ENCODE measurements around the gene CHRNA7.
"Not testable (repeated sequence)": the region's sequence is repeated elsewhere in the genome, so short reads cannot be mapped to it uniquely, and the experiment has no call there.

Gene CHRNA7

DNA sequence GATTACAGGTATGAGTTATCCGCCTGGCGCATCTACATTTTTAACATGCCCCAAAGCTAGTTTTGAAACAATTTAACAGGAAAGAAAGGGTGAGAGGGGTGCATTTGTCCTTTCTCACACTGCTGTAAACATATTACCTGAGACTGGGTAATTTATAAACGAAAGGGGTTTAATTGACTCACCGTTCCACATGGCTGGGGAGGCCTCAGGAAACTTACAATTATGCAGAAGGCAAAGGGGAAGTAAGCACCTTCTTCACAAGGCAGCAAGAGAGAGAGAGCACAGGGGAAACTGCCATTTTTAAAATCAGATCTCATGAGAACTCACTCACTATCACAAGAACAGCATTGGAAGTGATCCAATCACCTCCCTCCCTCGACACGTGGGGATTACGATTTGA, 165.9 kb downstream of the CHRNA7 start:
- DNase-seq = not testable (repeated sequence)

DNA sequence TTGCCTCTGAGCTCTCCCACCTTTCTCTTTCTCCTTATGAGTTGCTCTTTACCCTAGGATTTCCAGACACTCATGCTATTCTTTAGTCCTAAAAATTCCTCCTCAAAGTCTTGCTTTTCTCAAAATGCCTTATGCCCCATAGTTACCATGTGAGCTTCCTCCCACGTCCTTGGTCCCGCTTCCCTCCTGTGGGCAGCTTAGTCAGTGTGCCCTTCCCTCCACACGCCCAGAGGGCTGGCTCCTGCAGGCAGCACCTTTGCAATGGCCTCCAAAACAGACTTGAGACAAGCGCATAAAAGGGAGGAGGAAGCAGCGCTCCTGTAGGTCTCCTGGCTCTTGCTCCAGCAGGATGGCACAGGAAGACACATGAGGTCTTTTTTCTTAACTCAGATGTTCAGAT, 168.6 kb downstream of the CHRNA7 start:
- DNase-seq = not testable (repeated sequence)

DNA sequence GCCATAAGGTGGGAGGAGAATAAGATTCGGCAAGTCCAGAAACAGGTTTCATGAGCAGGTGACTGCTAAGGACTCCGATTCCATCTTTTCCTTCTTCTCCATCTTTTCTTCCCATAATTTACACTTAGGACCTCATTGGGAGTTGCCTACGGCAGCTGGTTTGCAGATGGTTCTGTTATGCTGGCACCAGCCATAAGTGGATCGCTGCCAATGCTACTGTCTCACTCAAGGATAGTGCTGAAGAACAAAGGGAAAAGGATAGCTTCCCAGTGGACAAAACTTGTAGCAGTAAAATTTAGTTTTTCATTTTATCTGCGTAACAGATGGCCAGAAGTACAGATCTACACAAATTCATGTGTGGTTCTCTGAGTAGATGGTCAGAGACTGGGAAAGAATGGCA, 178.8 kb downstream of the CHRNA7 start:
- not testable (repeated sequence) for DNase-seq

DNA sequence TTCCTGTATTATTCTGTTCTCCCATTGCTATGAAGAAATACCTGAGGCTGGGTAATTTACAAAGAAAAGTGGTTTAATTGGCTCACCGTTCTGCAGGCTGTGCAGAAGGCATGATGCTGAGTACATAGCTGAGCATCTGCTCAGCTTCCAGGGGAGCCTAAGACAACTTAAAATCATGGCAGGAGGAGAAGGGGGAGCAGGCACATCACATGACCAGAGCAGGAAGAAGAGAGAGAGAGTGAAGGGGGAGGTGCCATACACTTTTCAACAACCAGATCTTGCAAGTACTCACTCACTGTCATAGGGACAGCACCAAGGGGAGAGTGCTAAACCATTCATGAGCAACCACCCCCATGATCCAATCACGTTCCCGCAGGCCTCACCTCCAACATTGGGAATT, 188.4 kb downstream of the CHRNA7 start:
- DNase-seq = no peak

Measured in CD4-positive, alpha-beta T cell treated with Interferon alpha-2 for 1 hour (primary cell).